HUES48 (cell line): Measurements from ENCODE around the gene EXD3.

Experiments
- H3K27ac ChIP-seq: one replicate; pipeline ENCODE4 v1.7.0; 2013; ENCODE audit warnings: low read depth, low read length, inconsistent platforms
- H3K27me3 ChIP-seq: 2 replicates; pipeline ENCODE4 v1.6.1; 2013; ENCODE audit warnings: mild to moderate bottlenecking, low read length; ENCODE audit not compliant: control insufficient read depth, insufficient read depth
- H3K36me3 ChIP-seq: 2 replicates; pipeline ENCODE4 v1.6.1; 2013; ENCODE audit warnings: low read length; ENCODE audit not compliant: control insufficient read depth, insufficient read depth
- H3K4me1 ChIP-seq: 2 replicates; pipeline ENCODE4 v1.6.1; 2013; ENCODE audit warnings: mild to moderate bottlenecking, low read length; ENCODE audit not compliant: control insufficient read depth, insufficient read depth
- H3K4me3 ChIP-seq: 2 replicates; pipeline ENCODE4 v1.5.1; 2013; ENCODE audit warnings: mild to moderate bottlenecking, low read depth, low read length
- H3K9ac ChIP-seq: 2 replicates; pipeline ENCODE4 v1.6.1; 2013; ENCODE audit warnings: mild to moderate bottlenecking, low read depth, low read length, moderate library complexity
- H3K9me3 ChIP-seq: 2 replicates; pipeline ENCODE4 v1.6.1; 2013; ENCODE audit warnings: low read length; ENCODE audit not compliant: control insufficient read depth, insufficient read depth

Gene EXD3

GRCh38 chr9:137299938-137300337 lies 123.0 kb downstream of the EXD3 start:
- no peaks in the 10 kb centered on the region for H3K36me3 ChIP-seq
- no peaks in the 10 kb centered on the region for H3K9me3 ChIP-seq
- H3K4me3 ChIP-seq = peak overlapping the region; percentile 96
- peak overlapping the region; percentile 18; the same call in 1 of the 2 replicates for H3K9ac ChIP-seq
- peaks cover 39% of the 10 kb centered on the region for H3K4me1 ChIP-seq
- H3K27ac ChIP-seq = peak overlapping the region; percentile 88
- peaks cover 33% of the 10 kb centered on the region for H3K27me3 ChIP-seq

- peak overlapping the region; percentile 67 for H3K27ac ChIP-seq
- no peak overlapping the region for H3K9ac ChIP-seq
- peaks cover 41% of the 10 kb centered on the region for H3K27me3 ChIP-seq
- peaks cover 39% of the 10 kb centered on the region for H3K4me1 ChIP-seq
- H3K36me3 ChIP-seq = no peaks in the 10 kb centered on the region
- H3K9me3 ChIP-seq = no peaks in the 10 kb centered on the region
- H3K4me3 ChIP-seq = peak overlapping the region; percentile 96
Observed at GRCh38 chr9:137299203-137299565, 123.8 kb downstream of the EXD3 start.

- no peak overlapping the region for H3K9ac ChIP-seq
- no peaks in the 10 kb centered on the region for H3K36me3 ChIP-seq
- H3K4me3 ChIP-seq = peak overlapping the region; percentile 96
- H3K27ac ChIP-seq = peak overlapping the region; percentile 67
- H3K27me3 ChIP-seq = peaks cover 42% of the 10 kb centered on the region
- H3K4me1 ChIP-seq = peaks cover 38% of the 10 kb centered on the region
- H3K9me3 ChIP-seq = no peaks in the 10 kb centered on the region
Observed at GRCh38 chr9:137298401-137299202, 124.4 kb downstream of the EXD3 start.

- H3K4me3 ChIP-seq = no peak overlapping the region
- H3K27ac ChIP-seq = peak overlapping the region; percentile 4
- no peaks in the 10 kb centered on the region for H3K36me3 ChIP-seq
- no peak overlapping the region for H3K9ac ChIP-seq
- H3K9me3 ChIP-seq = no peaks in the 10 kb centered on the region
- H3K4me1 ChIP-seq = peaks cover 32% of the 10 kb centered on the region
- H3K27me3 ChIP-seq = peaks cover 37% of the 10 kb centered on the region
Observed at GRCh38 chr9:137297966-137298365, 125.0 kb downstream of the EXD3 start.

GRCh38 chr9:137296670-137297664 lies 126.0 kb downstream of the EXD3 start:
- no peak overlapping the region for H3K9ac ChIP-seq

GRCh38 chr9:137295849-137296669 lies 126.9 kb downstream of the EXD3 start:
- Histone ChIP-seq H3K4me3 (peak overlapping the region; percentile 53; the same call in 1 of the 2 replicates), H3K36me3 (no peaks in the 10 kb centered on the region), H3K27ac (no peak overlapping the region), H3K9me3 (no peaks in the 10 kb centered on the region), H3K9ac (no peak overlapping the region), H3K4me1 (peaks cover 27% of the 10 kb centered on the region), H3K27me3 (peaks cover 33% of the 10 kb centered on the region)

More at GRCh38 chr9:137296670-137297664, 126.0 kb downstream of the EXD3 start:
- Histone ChIP-seq H3K9me3 (no peaks in the 10 kb centered on the region), H3K27me3 (peaks cover 33% of the 10 kb centered on the region), H3K4me1 (peaks cover 27% of the 10 kb centered on the region), H3K27ac (no peak overlapping the region), H3K4me3 (peak overlapping the region; percentile 42; the same call in 1 of the 2 replicates), H3K36me3 (no peaks in the 10 kb centered on the region)

- Histone ChIP-seq H3K9me3 (no peaks in the 10 kb centered on the region), H3K27me3 (peaks cover 33% of the 10 kb centered on the region), H3K4me3 (peak overlapping the region; percentile 53; the same call in 1 of the 2 replicates), H3K27ac (no peak overlapping the region), H3K4me1 (peaks cover 27% of the 10 kb centered on the region), H3K9ac (no peak overlapping the region), H3K36me3 (no peaks in the 10 kb centered on the region)
Observed at GRCh38 chr9:137295238-137295811, 127.6 kb downstream of the EXD3 start.

GRCh38 chr9:137294681-137295237 lies 128.2 kb downstream of the EXD3 start:
- Histone ChIP-seq H3K4me1 (peaks cover 27% of the 10 kb centered on the region), H3K4me3 (peak overlapping the region; percentile 16; the same call in 1 of the 2 replicates), H3K27ac (no peak overlapping the region), H3K27me3 (peaks cover 33% of the 10 kb centered on the region), H3K9ac (no peak overlapping the region), H3K36me3 (no peaks in the 10 kb centered on the region), H3K9me3 (no peaks in the 10 kb centered on the region)

GRCh38 chr9:137294091-137294680 lies 128.8 kb downstream of the EXD3 start:
- no peak overlapping the region for H3K4me3 ChIP-seq
- no peaks in the 10 kb centered on the region for H3K36me3 ChIP-seq
- H3K9ac ChIP-seq = no peak overlapping the region
- peak overlapping the region; percentile 18 for H3K27ac ChIP-seq
- H3K9me3 ChIP-seq = no peaks in the 10 kb centered on the region
- H3K4me1 ChIP-seq = peaks cover 25% of the 10 kb centered on the region
- H3K27me3 ChIP-seq = peaks cover 33% of the 10 kb centered on the region
